Measurements from ENCODE around the gene RNLS. TPM values are rescaled to one million over a fixed set of nuclear protein-coding genes. Genes with fewer than 3 reads are reported as not detected.

Gene RNLS
- total RNA-seq, 1 donor from 2014 or later: 8.7 TPM

DNA sequence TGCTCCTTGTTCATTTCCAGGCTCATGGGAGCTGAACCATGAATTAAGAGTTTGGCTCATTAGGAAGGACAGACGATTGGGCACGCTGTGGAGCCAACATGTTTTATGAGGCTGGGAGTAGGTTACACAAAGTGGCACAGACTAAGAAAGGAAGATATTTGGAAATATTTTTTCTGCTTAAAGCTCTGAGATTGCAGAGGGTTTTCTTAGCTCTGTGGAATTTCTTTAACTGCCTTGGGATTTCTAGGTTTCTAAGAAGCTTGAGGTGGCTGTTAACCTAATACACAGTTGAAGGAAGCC lies 344.6 kb downstream of the RNLS start:
- FAIRE-seq (no peak), DNase-seq (ENCODE audit: low read depth) (no peak)
- Histone ChIP-seq H3K4me3 (ENCODE audit: low read depth, low read length) (no peak overlapping the region), H3K27me3 (ENCODE audit: control insufficient read depth, insufficient read depth, low read length) (no peaks in the 10 kb centered on the region), H3K36me3 (ENCODE audit: control insufficient read depth, insufficient read depth, low read length) (no peaks in the 10 kb centered on the region)
- TF ChIP-seq, protein P1, sequence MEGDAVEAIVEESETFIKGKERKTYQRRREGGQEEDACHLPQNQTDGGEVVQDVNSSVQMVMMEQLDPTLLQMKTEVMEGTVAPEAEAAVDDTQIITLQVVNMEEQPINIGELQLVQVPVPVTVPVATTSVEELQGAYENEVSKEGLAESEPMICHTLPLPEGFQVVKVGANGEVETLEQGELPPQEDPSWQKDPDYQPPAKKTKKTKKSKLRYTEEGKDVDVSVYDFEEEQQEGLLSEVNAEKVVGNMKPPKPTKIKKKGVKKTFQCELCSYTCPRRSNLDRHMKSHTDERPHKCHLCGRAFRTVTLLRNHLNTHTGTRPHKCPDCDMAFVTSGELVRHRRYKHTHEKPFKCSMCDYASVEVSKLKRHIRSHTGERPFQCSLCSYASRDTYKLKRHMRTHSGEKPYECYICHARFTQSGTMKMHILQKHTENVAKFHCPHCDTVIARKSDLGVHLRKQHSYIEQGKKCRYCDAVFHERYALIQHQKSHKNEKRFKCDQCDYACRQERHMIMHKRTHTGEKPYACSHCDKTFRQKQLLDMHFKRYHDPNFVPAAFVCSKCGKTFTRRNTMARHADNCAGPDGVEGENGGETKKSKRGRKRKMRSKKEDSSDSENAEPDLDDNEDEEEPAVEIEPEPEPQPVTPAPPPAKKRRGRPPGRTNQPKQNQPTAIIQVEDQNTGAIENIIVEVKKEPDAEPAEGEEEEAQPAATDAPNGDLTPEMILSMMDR (IDR thresholded peaks at IDR 0.05; ENCODE audit: insufficient read depth, low read length, severe bottlenecking): no peak

DNA sequence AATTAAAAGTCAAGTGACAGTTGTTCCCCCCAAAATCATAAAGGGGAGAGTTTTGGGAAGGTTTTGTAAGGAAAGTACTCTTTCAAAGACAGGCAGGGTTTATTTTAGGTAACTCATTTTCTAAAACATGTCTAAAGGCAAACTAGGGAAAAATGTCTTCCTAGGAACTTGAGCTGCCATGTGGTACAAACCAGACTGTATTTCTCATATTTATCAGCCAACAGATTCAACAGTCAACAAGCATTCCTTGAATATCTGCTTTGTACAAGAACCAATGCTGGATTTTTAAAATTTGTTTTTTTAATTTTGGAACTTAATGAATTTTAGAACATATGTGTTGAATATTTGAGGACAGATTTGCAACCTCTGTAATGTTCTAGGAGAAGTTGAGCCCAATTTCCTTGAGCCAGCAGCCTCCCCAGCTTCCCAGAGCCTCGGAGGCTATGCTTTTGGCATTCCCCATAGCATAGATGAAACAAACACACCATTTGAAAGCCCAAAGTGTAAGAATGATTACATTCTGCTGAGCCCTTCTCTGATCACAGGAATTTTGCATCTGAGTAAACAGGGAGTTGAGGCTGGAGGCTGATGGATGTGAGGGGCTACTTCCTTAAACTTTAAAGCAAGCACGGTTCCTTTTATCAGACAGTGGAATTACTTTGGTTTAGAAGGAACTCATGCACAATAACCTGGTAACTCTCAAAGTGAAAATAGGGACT lies 345.1 kb downstream of the RNLS start:
- Histone ChIP-seq H3K4me3 (ENCODE audit: low read depth, low read length) (no peak overlapping the region), H3K36me3 (ENCODE audit: control insufficient read depth, insufficient read depth, low read length) (no peaks in the 10 kb centered on the region), H3K27me3 (ENCODE audit: control insufficient read depth, insufficient read depth, low read length) (no peaks in the 10 kb centered on the region)
- FAIRE-seq: no peak
- DNase-seq (ENCODE audit: low read depth): no peak
- TF ChIP-seq, protein P1 (IDR thresholded peaks at IDR 0.05; ENCODE audit: insufficient read depth, low read length, severe bottlenecking): no peak

DNA sequence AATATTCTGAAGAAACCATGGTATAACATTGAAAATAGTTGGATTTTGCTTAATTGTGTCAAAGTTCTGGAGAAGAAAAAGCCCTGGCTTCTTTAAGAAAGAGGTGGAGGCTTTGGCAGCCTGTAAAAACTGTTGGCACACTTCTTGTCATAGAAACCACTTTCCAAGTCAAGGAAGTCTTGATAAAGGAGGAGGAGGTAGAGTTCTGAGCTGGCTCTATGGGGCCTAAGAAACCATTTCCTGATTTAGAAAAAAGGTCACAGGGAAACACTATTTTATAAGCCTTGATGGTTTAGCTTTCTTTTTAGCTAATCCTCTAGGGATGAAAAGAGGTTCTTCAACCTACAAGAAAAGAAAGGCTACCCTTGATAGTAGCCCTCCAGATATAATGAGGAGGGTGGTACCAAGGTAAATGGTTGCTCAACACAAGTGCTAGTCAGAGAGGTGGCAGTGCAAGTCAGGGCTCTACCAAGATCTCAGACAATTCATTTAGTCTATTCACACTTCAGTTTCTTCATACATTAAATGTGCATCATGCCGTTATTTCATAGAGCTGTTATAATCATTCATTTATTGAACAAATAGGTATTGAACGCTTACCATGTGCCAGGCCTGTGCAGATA lies 346.9 kb downstream of the RNLS start:
- Histone ChIP-seq H3K36me3 (ENCODE audit: control insufficient read depth, insufficient read depth, low read length) (no peaks in the 10 kb centered on the region), H3K4me3 (ENCODE audit: low read depth, low read length) (no peak overlapping the region), H3K27me3 (ENCODE audit: control insufficient read depth, insufficient read depth, low read length) (no peaks in the 10 kb centered on the region)
- DNase-seq (ENCODE audit: low read depth) (no peak), FAIRE-seq (no peak)
- TF ChIP-seq, protein P1 (IDR thresholded peaks at IDR 0.05; ENCODE audit: insufficient read depth, low read length, severe bottlenecking): no peak

DNA sequence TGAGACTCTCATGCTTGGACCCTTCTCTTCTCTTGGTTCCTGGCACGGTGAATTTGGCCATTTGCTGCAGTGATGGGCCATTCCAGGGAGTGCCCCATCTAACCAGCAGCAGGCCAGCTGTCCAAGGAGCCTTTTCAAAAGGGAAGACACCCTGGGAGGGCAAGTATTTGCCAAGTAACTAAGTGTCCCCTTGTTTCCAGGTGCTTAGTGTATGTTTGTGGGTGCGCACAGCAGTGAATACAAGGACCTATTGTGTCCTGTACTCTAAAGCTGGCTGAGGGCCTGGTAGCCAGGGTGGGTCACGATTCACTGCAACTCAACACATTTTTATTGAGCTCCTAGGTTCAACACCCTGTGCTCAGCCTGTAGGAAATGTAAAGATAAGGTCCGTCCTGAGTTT lies 348.8 kb downstream of the RNLS start:
- H3K4me3 ChIP-seq (ENCODE audit: low read depth, low read length): no peak overlapping the region
- TF ChIP-seq, protein P1 (IDR thresholded peaks at IDR 0.05; ENCODE audit: insufficient read depth, low read length, severe bottlenecking): no peak
- FAIRE-seq: no peak
- no peak for DNase-seq (ENCODE audit: low read depth)
- H3K27me3 ChIP-seq (ENCODE audit: control insufficient read depth, insufficient read depth, low read length): no peaks in the 10 kb centered on the region
- H3K36me3 ChIP-seq (ENCODE audit: control insufficient read depth, insufficient read depth, low read length): no peaks in the 10 kb centered on the region

DNA sequence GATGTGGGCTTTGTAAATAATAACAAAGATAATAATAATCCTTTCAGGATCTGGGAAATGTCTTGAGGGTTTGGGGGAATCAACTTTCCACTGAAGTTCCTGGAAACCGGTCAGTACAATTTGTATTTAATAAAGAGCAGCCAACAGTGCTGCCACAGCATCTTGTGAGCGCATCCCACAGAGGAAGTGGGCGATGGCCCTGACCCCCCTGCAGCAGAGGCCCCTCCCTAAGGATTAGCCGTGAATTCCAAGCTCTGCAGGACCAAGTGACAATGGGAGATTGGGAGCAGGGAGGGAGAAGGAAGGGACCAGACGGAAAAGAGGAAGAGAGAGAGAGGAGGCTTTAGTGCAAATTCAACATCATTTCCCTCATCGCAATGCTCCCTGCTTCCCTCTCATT lies 349.2 kb downstream of the RNLS start:
- TF ChIP-seq, protein P1 (IDR thresholded peaks at IDR 0.05; ENCODE audit: insufficient read depth, low read length, severe bottlenecking): no peak
- no peak for DNase-seq (ENCODE audit: low read depth)
- no peak for FAIRE-seq

More for the DNA sequence above, 349.2 kb downstream of the RNLS start:
- Histone ChIP-seq H3K36me3 (ENCODE audit: control insufficient read depth, insufficient read depth, low read length) (no peaks in the 10 kb centered on the region), H3K4me3 (ENCODE audit: low read depth, low read length) (no peak overlapping the region), H3K27me3 (ENCODE audit: control insufficient read depth, insufficient read depth, low read length) (no peaks in the 10 kb centered on the region)
